HepG2 (cell line): ENCODE data around the gene CTNND2.

Source experiments
- BCLAF1 ChIP-seq: fragments of 450-650 bp; IDR thresholded peaks from 2 replicates; pipeline ENCODE4 v1.6.1; 2017; ENCODE audit warnings: mild to moderate bottlenecking
- BRF2 ChIP-seq: sonication (generic); formaldehyde crosslinking; IDR thresholded peaks from 2 replicates; pipeline ENCODE4 v1.8.1; 2022; ENCODE audit warnings: mild to moderate bottlenecking, missing genetic modification reagents
- HOXA7 ChIP-seq: sonication (generic); formaldehyde crosslinking; IDR thresholded peaks from 2 replicates; pipeline ENCODE4 v1.8.1; 2022; ENCODE audit warnings: mild to moderate bottlenecking, missing genetic modification reagents, moderate library complexity
- KLF9 ChIP-seq: IDR thresholded peaks from 2 replicates; pipeline ENCODE4 v1.6.1; 2016; ENCODE audit warnings: low read depth
- NRL ChIP-seq: sonication (generic); formaldehyde crosslinking; IDR thresholded peaks from 2 replicates; pipeline ENCODE4 v1.5.0; 2020; ENCODE audit warnings: missing genetic modification reagents, mild to moderate bottlenecking, moderate library complexity, borderline replicate concordance
- POLR2A ChIP-seq, 2 experiments: IDR thresholded peaks; 2 replicates each; pipeline ENCODE4 v1.6.1; 2011; ENCODE audit warnings: low read depth in 2 of 2, low read length in 2 of 2, mild to moderate bottlenecking in 1 of 2, moderate library complexity in 1 of 2; ENCODE audit not compliant: insufficient read depth in 1 of 2
- SP2 ChIP-seq: sonication (generic); formaldehyde crosslinking; IDR thresholded peaks from 2 replicates; pipeline ENCODE4 v1.5.1; 2020; ENCODE audit warnings: mild to moderate bottlenecking, missing genetic modification reagents
- SRF ChIP-seq: IDR thresholded peaks from 2 replicates; pipeline ENCODE4 v1.6.1; 2011; ENCODE audit warnings: mild to moderate bottlenecking, low read depth, low read length, moderate library complexity
- ZBTB7A ChIP-seq: sonication (generic); formaldehyde crosslinking; IDR thresholded peaks from 2 replicates; pipeline ENCODE4 v1.8.0; 2022; ENCODE audit warnings: mild to moderate bottlenecking, missing genetic modification reagents
- ZNF143 ChIP-seq: sonication (generic); formaldehyde crosslinking; IDR thresholded peaks from 2 replicates; pipeline ENCODE4 v1.4.0; 2020; ENCODE audit warnings: missing genetic modification reagents
- ZNF225 ChIP-seq: sonication (generic); formaldehyde crosslinking; IDR thresholded peaks from 2 replicates; pipeline ENCODE4 v1.4.0; 2020; ENCODE audit warnings: mild to moderate bottlenecking, missing genetic modification reagents
- ZNF333 ChIP-seq: sonication (generic); formaldehyde crosslinking; IDR thresholded peaks from 2 replicates; pipeline ENCODE4 v1.4.0; 2020; ENCODE audit warnings: mild to moderate bottlenecking, missing genetic modification reagents, borderline replicate concordance
- ZNF768 ChIP-seq: sonication (generic); formaldehyde crosslinking; IDR thresholded peaks from 2 replicates; pipeline ENCODE4 v1.4.0; 2020; ENCODE audit warnings: missing genetic modification reagents

- no peak for TF ChIP-seq SRF
- no peak for TF ChIP-seq ZBTB7A (CRISPR knock-in tag)
- no peak for TF ChIP-seq ZNF333 (CRISPR knock-in tag)
- TF ChIP-seq SP2 (CRISPR knock-in tag) = no peak
- no peak for TF ChIP-seq ZNF768
- no peak for TF ChIP-seq ZNF225 (CRISPR knock-in tag)
- TF ChIP-seq POLR2A (IDR thresholded peaks at IDR 0.05; ENCODE audit: insufficient read depth in 1 of 2, low read depth in 2 of 2, low read length in 2 of 2) = no peak
- TF ChIP-seq KLF9 (CRISPR knock-in tag) = no peak
- TF ChIP-seq BCLAF1 = no peak
- no peak for TF ChIP-seq ZNF143 (CRISPR knock-in tag)
- no peak for TF ChIP-seq HOXA7
- TF ChIP-seq NRL (CRISPR knock-in tag) = no peak
- TF ChIP-seq BRF2 = no peak
Measured at GRCh38 chr5:11596185-11596584, 308.1 kb downstream of the CTNND2 start.
